ENCODE data around the gene PRMT2. TPM values are rescaled to one million over a fixed set of nuclear protein-coding genes. Genes with fewer than 3 reads are reported as not detected.

PRMT2 gene
- total and polyA plus RNA-seq, 5 donors from 2014 or later, result 90.4 to 202 (median 150) TPM

DNA sequence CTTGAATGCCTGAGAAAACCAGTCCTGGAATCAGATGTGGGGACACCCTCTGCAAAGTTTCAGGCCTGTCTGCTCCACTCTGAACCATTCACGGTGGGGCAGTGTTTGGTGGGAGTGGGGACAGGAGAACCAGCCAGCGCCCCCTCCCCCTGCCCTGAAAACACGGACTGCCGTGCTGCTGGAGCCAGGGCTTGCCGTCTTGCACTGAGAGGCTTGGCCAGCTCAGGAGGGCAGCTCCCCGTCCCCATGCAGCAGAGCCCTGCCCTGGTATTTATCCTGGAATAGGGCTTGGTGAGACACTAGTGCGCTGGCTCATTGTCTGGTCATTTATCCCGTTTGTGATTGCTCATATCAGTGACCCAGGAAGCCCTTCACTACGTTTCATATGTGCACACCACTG, 34.5 kb upstream of the PRMT2 start:
- Histone ChIP-seq H3K4me3 (ENCODE audit: low read depth, low read length) (no peak overlapping the region), H3K4me1 (ENCODE audit: control insufficient read depth, insufficient read depth, low read length, poor library complexity, severe bottlenecking) (peaks cover 10% of the 10 kb centered on the region), H3K36me3 (ENCODE audit: control insufficient read depth, insufficient read depth, low read length) (no peaks in the 10 kb centered on the region), H3K27ac (ENCODE audit: insufficient read depth, low read length, poor library complexity, severe bottlenecking) (no peak overlapping the region), H3K27me3 (ENCODE audit: control insufficient read depth, insufficient read depth, low read length) (no peaks in the 10 kb centered on the region), H3K9me3 (ENCODE audit: control insufficient read depth in 2 of 2, low read length in 2 of 2) (no peaks in the 10 kb centered on the region)
- H3K27me3 Mint-ChIP-seq, result no peaks in the 10 kb centered on the region
- peak overlapping the region in 1 of 3 donors; percentile 20 for H3K27ac Mint-ChIP-seq
- no peaks in the 10 kb centered on the region for H3K9me3 Mint-ChIP-seq
- DNase-seq, result no peak
- no peaks in the 10 kb centered on the region for H3K36me3 Mint-ChIP-seq
- ATAC-seq (ENCODE audit: low read depth in 2 of 2), result no peak
- no peak overlapping the region for H3K4me3 Mint-ChIP-seq
- peaks cover 0 to 13% (median 9%) of the 10 kb centered on the region in 4 donors for H3K4me1 Mint-ChIP-seq

DNA sequence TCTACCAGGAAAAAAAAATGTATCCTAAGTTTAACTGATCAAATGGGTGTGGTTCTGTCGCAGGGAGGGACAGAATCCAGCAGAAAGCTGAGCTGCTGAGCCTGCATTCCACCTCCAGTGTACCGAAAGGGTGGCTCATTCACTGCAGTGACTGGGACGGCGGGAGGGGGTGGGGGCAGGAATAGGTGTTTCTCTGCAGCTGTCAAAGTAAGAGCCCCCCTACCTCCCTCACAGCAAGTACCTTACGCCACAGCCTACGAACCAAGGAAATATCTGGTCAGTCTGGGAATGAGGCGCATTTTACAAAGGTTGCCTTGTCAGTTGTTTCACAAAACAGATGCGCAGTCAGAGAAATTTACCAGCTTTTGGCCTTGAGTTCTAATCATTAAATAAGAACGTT, 32.2 kb upstream of the PRMT2 start:
- H3K36me3 Mint-ChIP-seq, result no peaks in the 10 kb centered on the region
- ATAC-seq (ENCODE audit: low read depth in 2 of 2), result no peak
- no peak for DNase-seq
- H3K36me3 ChIP-seq (ENCODE audit: control insufficient read depth, insufficient read depth, low read length), result no peaks in the 10 kb centered on the region
- H3K27me3 ChIP-seq (ENCODE audit: control insufficient read depth, insufficient read depth, low read length), result no peaks in the 10 kb centered on the region
- H3K4me3 Mint-ChIP-seq, result no peak overlapping the region
- H3K27me3 Mint-ChIP-seq, result no peaks in the 10 kb centered on the region
- no peak overlapping the region for H3K27ac Mint-ChIP-seq
- H3K4me1 Mint-ChIP-seq, result peaks cover 0 to 22% (median 15%) of the 10 kb centered on the region in 4 donors
- H3K4me3 ChIP-seq (ENCODE audit: low read depth, low read length), result no peak overlapping the region
- peaks cover 17% of the 10 kb centered on the region for H3K4me1 ChIP-seq (ENCODE audit: control insufficient read depth, insufficient read depth, low read length, poor library complexity, severe bottlenecking)
- no peak overlapping the region for H3K27ac ChIP-seq (ENCODE audit: insufficient read depth, low read length, poor library complexity, severe bottlenecking)
- peaks cover 0 to 2% (median 0%) of the 10 kb centered on the region in 7 donors for H3K9me3 Mint-ChIP-seq
- no peaks in the 10 kb centered on the region for H3K9me3 ChIP-seq (ENCODE audit: control insufficient read depth in 2 of 2, low read length in 2 of 2)

DNA sequence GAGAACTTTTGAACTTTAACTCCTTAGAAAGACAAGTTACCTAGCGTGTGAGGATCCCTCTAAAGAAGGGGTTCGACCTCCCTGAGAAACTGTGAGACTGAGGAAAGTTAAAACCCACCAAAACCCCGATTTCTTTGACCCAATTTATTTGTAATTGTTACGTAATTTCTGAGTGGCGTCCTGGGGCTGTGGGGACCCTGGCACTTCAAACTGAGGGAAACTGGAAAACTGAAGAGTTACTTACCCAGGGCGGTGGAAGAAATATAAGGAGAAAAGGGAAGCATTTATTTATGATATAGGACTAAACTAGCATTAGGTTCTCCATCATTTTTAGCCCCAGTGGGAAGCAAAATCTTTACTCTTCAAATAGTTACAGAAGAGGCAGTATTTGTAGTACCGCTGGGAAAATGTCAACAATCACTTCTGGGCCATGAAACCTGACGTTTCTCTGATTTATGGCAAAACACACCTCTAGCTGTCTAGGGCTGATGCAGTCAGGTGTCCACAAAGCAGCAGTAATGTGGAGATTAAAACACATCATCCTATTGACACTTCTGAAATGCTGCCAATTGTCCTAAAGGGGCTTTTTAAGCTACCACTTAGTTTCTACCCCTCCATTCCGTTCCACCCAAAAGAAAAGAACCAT, 31.0 kb upstream of the PRMT2 start:
- H3K36me3 Mint-ChIP-seq, result no peaks in the 10 kb centered on the region

DNA sequence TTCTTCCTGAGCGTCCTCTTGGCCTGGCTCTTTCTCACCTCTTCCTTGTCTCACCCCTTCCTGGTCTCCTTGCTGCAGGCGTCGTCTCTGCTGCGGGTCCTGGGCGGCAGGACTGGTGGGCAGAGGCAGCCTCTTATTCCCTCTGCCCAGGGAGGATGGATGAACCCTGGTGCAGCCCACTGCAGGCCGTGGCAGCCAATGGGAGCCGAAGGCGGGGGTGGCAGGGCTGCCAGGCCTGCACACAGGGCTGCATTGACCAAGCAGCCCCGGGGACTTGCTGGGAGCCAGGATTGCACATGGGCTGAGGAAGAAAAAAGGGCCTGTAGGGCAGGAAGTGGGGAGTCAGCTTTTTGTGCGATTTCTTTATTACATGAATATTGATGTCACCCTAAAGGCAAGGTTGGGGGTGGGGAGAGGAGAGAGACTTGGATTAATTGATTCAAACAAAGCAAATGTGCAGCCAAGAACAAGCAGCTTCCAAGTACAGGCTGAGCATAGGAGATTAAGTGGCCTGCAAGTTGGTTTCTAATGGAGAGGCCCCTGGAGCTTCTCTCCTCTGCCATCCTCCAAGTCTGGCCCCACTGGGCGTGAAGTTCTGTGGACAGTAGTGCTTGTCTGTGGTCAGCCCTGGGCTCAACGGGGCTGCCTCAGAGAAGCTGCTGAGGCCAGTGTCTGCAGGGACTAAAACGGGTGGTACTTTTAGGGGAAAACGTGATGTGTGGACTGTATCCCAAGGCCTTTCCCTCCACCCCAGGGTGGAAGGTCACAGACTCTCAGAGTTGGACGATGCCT, 30.3 kb upstream of the PRMT2 start, which contains the start of gene S100B:
TSS of gene S100B (minus strand) at position 108 of the 792 bp plus-strand sequence. CDS start 2,667 bp downstream, outside the sequence.
- H3K27ac ChIP-seq (ENCODE audit: insufficient read depth, low read length, poor library complexity, severe bottlenecking), result no peak within 1 kb of the TSS
- peaks cover 0 to 3% (median 0%) of the 10 kb centered on the region in 7 donors for H3K9me3 Mint-ChIP-seq
- no peaks in the 10 kb centered on the region for H3K27me3 ChIP-seq (ENCODE audit: control insufficient read depth, insufficient read depth, low read length)
- H3K4me1 Mint-ChIP-seq, result peaks cover 0 to 24% (median 13%) of the 10 kb centered on the region in 4 donors
- peak within 1 kb of the TSS; percentile 25 to 71 (median 48) for H3K27ac Mint-ChIP-seq
- no peak within 1 kb of the TSS for H3K4me3 ChIP-seq (ENCODE audit: low read depth, low read length)
- no peak for ATAC-seq (ENCODE audit: low read depth in 2 of 2)
- no peaks in the 10 kb centered on the region for H3K36me3 Mint-ChIP-seq
- no peaks in the 10 kb centered on the region for H3K27me3 Mint-ChIP-seq
- DNase-seq, result peak in 1 of 3 donors; percentile 14
- no peaks in the 10 kb centered on the region for H3K36me3 ChIP-seq (ENCODE audit: control insufficient read depth, insufficient read depth, low read length)
- H3K4me3 Mint-ChIP-seq, result peak within 1 kb of the TSS in 1 of 4 donors; percentile 56
- peaks cover 17% of the 10 kb centered on the region for H3K4me1 ChIP-seq (ENCODE audit: control insufficient read depth, insufficient read depth, low read length, poor library complexity, severe bottlenecking)
- peaks cover 0 to 1% of the 10 kb centered on the region in 2 experiments for H3K9me3 ChIP-seq (ENCODE audit: control insufficient read depth in 2 of 2, low read length in 2 of 2)

More for the DNA sequence above, 31.0 kb upstream of the PRMT2 start:
- no peak overlapping the region for H3K4me3 Mint-ChIP-seq
- Histone ChIP-seq H3K27me3 (ENCODE audit: control insufficient read depth, insufficient read depth, low read length) (no peaks in the 10 kb centered on the region), H3K36me3 (ENCODE audit: control insufficient read depth, insufficient read depth, low read length) (no peaks in the 10 kb centered on the region), H3K4me1 (ENCODE audit: control insufficient read depth, insufficient read depth, low read length, poor library complexity, severe bottlenecking) (peaks cover 17% of the 10 kb centered on the region), H3K27ac (ENCODE audit: insufficient read depth, low read length, poor library complexity, severe bottlenecking) (no peak overlapping the region), H3K9me3 (ENCODE audit: control insufficient read depth in 2 of 2, low read length in 2 of 2) (no peaks in the 10 kb centered on the region), H3K4me3 (ENCODE audit: low read depth, low read length) (no peak overlapping the region)
- H3K27ac Mint-ChIP-seq, result no peak overlapping the region
- H3K4me1 Mint-ChIP-seq, result peaks cover 0 to 22% (median 15%) of the 10 kb centered on the region in 4 donors
- H3K27me3 Mint-ChIP-seq, result no peaks in the 10 kb centered on the region
- peaks cover 0 to 2% (median 0%) of the 10 kb centered on the region in 7 donors for H3K9me3 Mint-ChIP-seq
- DNase-seq (no peak), ATAC-seq (ENCODE audit: low read depth in 2 of 2) (no peak)

DNA sequence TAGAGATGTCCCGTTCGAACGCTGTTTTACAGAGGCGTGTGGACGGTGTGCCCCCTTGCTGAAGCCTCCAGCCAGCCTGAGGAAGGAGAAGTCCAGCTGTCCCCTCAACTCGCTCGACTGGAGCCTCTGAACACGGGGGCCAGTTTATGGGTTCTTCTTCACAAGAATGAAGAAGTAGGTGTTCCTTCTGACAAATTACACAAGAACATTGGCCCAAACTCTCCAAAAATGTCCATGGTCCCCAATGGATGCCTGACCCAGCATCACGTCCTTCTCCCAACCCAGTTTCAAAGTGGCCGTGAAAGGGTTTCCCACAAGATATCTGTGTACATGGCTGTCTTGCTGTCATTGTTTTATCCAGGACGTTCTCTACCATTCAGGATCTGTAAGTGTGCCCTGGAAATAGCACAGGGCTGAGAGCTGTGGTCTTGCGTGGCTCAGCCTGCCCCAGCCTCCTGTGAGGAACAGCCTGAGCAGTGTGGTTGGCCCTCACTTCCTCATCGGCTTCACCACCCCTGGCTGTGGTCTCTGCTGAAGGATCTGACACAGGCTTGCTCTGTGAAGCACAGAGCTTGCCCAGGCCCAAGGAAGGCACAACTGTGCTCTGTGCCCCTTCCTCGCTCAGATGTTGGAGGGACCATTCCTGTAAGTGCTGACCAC, 29.6 kb upstream of the PRMT2 start:
- ATAC-seq (ENCODE audit: low read depth in 2 of 2) (peak; percentile 79 to 80), DNase-seq (peak in 2 of 3 donors; percentile 28 to 57)
- peaks cover 5% of the 10 kb centered on the region for H3K27me3 ChIP-seq (ENCODE audit: control insufficient read depth, insufficient read depth, low read length)
- Mint-ChIP-seq H3K9me3 (peaks cover 0 to 7% (median 0%) of the 10 kb centered on the region in 7 donors), H3K27ac (peak overlapping the region in 2 of 3 donors; percentile 25 to 71), H3K4me1 (peaks cover 0 to 24% (median 11%) of the 10 kb centered on the region in 4 donors), H3K36me3 (no peaks in the 10 kb centered on the region), H3K4me3 (peak overlapping the region in 2 of 4 donors; percentile 36 to 56), H3K27me3 (no peaks in the 10 kb centered on the region)
- H3K4me3 ChIP-seq (ENCODE audit: low read depth, low read length), result no peak overlapping the region
- peaks cover 17% of the 10 kb centered on the region for H3K4me1 ChIP-seq (ENCODE audit: control insufficient read depth, insufficient read depth, low read length, poor library complexity, severe bottlenecking)
- peaks cover 5 to 9% of the 10 kb centered on the region in 2 experiments for H3K9me3 ChIP-seq (ENCODE audit: control insufficient read depth in 2 of 2, low read length in 2 of 2)
- no peaks in the 10 kb centered on the region for H3K36me3 ChIP-seq (ENCODE audit: control insufficient read depth, insufficient read depth, low read length)
- no peak overlapping the region for H3K27ac ChIP-seq (ENCODE audit: insufficient read depth, low read length, poor library complexity, severe bottlenecking)

DNA sequence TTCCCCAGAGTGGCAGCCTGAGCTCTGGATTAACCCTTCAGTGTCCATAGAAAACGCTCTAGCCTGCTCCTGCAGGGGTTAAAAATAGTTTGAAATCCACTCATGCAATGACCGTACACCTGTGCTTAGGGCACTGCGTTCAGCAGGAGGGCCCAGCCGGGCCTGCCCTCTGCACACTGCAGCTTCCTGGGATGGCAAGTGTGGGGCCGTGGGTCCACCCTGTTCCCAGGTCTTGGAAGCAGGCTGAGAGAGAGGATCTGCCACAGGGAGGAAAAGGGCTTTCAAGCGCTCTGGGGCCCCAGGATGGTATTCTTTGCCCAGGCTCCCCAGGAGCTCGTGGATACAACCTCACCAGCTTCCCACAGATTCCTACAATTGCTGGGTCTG, 29.1 kb upstream of the PRMT2 start:
- H3K4me1 Mint-ChIP-seq, result peaks cover 0 to 24% (median 11%) of the 10 kb centered on the region in 4 donors
- Histone ChIP-seq H3K4me3 (ENCODE audit: low read depth, low read length) (no peak overlapping the region), H3K27me3 (ENCODE audit: control insufficient read depth, insufficient read depth, low read length) (peaks cover 5% of the 10 kb centered on the region), H3K36me3 (ENCODE audit: control insufficient read depth, insufficient read depth, low read length) (no peaks in the 10 kb centered on the region), H3K4me1 (ENCODE audit: control insufficient read depth, insufficient read depth, low read length, poor library complexity, severe bottlenecking) (peaks cover 17% of the 10 kb centered on the region), H3K27ac (ENCODE audit: insufficient read depth, low read length, poor library complexity, severe bottlenecking) (no peak overlapping the region), H3K9me3 (ENCODE audit: control insufficient read depth in 2 of 2, low read length in 2 of 2) (peaks cover 7 to 9% of the 10 kb centered on the region in 2 experiments)
- H3K27me3 Mint-ChIP-seq, result no peaks in the 10 kb centered on the region
- ATAC-seq (ENCODE audit: low read depth in 2 of 2), result no peak
- H3K9me3 Mint-ChIP-seq, result peaks cover 0 to 8% (median 0%) of the 10 kb centered on the region in 7 donors
- H3K36me3 Mint-ChIP-seq, result no peaks in the 10 kb centered on the region
- peak overlapping the region in 1 of 4 donors; percentile 31 for H3K4me3 Mint-ChIP-seq
- no peak for DNase-seq
- H3K27ac Mint-ChIP-seq, result peak overlapping the region in 2 of 3 donors; percentile 25 to 71

DNA sequence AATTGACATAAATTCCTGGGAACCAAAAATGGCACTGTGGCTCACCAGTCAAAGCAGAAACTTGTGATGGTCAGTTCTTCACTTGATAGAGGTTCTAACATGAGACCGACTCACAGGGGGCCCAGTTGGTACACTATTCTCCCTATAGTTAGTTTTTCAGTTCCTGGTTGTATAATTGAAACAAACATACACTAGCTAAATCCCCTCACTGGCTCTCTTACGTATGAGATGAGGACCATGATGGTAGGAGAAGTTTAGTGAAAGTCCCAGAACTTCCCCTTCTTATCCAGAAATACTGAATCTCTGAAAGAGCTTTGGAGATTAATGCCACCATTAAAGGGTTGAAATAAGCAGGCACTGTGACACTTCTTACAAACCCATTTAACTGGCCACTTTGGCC, 27.8 kb upstream of the PRMT2 start:
- peak overlapping the region in 1 of 3 donors; percentile 7 for H3K27ac Mint-ChIP-seq
- ATAC-seq (ENCODE audit: low read depth in 2 of 2) (no peak), DNase-seq (no peak)
- H3K36me3 ChIP-seq (ENCODE audit: control insufficient read depth, insufficient read depth, low read length), result no peaks in the 10 kb centered on the region
- H3K9me3 ChIP-seq (ENCODE audit: control insufficient read depth in 2 of 2, low read length in 2 of 2), result peaks cover 9 to 14% of the 10 kb centered on the region in 2 experiments
- peaks cover 17% of the 10 kb centered on the region for H3K4me1 ChIP-seq (ENCODE audit: control insufficient read depth, insufficient read depth, low read length, poor library complexity, severe bottlenecking)
- H3K27me3 ChIP-seq (ENCODE audit: control insufficient read depth, insufficient read depth, low read length), result peaks cover 5% of the 10 kb centered on the region
- no peaks in the 10 kb centered on the region for H3K27me3 Mint-ChIP-seq
- peaks cover 0 to 24% (median 11%) of the 10 kb centered on the region in 4 donors for H3K4me1 Mint-ChIP-seq
- H3K27ac ChIP-seq (ENCODE audit: insufficient read depth, low read length, poor library complexity, severe bottlenecking), result no peak overlapping the region
- H3K9me3 Mint-ChIP-seq, result peaks cover 0 to 8% (median 3%) of the 10 kb centered on the region in 7 donors
- H3K4me3 ChIP-seq (ENCODE audit: low read depth, low read length), result no peak overlapping the region
- H3K4me3 Mint-ChIP-seq, result no peak overlapping the region
- H3K36me3 Mint-ChIP-seq, result no peaks in the 10 kb centered on the region

All from CD4-positive, CD25-positive, alpha-beta regulatory T cell (primary cell).